ENCODE results near the gene ST7.

DNA sequence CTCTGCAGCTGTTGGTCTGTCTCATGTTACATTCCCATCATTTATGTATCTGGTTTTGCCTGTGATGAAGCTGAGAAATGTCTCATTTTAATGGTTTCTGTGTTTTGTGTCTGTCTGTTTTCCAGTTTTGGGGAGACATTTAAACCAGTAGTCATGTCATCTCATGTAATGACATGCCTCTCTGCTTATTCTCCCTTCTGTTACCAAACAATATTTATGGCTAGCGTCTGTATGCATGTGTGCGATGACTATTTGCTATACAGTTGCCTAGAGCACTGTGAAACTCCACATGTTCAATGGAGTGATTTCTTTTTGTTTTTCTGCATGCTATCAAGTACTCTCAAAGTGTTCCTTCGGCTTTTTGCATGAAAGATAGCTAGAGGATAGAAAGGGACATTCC is 132.0 kb downstream of the ST7 start:
- TF ChIP-seq SMC3 (conservative IDR thresholded peaks at IDR 0.05; ENCODE audit: poor library complexity) = no peak
- TF ChIP-seq, protein P1, sequence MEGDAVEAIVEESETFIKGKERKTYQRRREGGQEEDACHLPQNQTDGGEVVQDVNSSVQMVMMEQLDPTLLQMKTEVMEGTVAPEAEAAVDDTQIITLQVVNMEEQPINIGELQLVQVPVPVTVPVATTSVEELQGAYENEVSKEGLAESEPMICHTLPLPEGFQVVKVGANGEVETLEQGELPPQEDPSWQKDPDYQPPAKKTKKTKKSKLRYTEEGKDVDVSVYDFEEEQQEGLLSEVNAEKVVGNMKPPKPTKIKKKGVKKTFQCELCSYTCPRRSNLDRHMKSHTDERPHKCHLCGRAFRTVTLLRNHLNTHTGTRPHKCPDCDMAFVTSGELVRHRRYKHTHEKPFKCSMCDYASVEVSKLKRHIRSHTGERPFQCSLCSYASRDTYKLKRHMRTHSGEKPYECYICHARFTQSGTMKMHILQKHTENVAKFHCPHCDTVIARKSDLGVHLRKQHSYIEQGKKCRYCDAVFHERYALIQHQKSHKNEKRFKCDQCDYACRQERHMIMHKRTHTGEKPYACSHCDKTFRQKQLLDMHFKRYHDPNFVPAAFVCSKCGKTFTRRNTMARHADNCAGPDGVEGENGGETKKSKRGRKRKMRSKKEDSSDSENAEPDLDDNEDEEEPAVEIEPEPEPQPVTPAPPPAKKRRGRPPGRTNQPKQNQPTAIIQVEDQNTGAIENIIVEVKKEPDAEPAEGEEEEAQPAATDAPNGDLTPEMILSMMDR (IDR thresholded peaks at IDR 0.05; ENCODE audit: poor library complexity, severe bottlenecking) = no peak
- TF ChIP-seq EZH2 (IDR thresholded peaks at IDR 0.05; ENCODE audit: borderline replicate concordance, insufficient read depth, low read length, poor library complexity, severe bottlenecking) = no peak
- no peak for TF ChIP-seq POLR2AphosphoS5 (IDR thresholded peaks at IDR 0.05)
- no peak for TF ChIP-seq EP300 (conservative IDR thresholded peaks at IDR 0.05; ENCODE audit: poor library complexity, severe bottlenecking)
- no peak for TF ChIP-seq MXI1 (conservative IDR thresholded peaks at IDR 0.05; ENCODE audit: poor library complexity, severe bottlenecking)
